A549 (cell line): Measurements from ENCODE around the gene IFIT1B.

Experiments
- CEBPB ChIP-seq, 2 experiments: fragments of >200 bp in 1 of 2; sonication (Bioruptor Twin) in 1 of 2; formaldehyde crosslinking in 1 of 2; IDR thresholded peaks; 2 replicates each; pipeline ENCODE4 v1.6.1; 2012 to 2016
- CTCF ChIP-seq: fragments of >200 bp; sonication (Bioruptor Twin); formaldehyde crosslinking; IDR thresholded peaks from 3 replicates; pipeline ENCODE4 v1.5.1; 2016
- HOXB5 ChIP-seq: fragments of 250-450 bp; sonication (Bioruptor Pico); IDR thresholded peaks from 2 replicates; pipeline ENCODE4 v1.5.0; 2020; ENCODE audit warnings: mild to moderate bottlenecking, moderate library complexity
- MAX ChIP-seq: IDR thresholded peaks from 2 replicates; pipeline ENCODE4 v1.6.1; 2012
- POLR2A ChIP-seq: IDR thresholded peaks from 2 replicates; pipeline ENCODE4 v1.6.1; 2012; ENCODE audit warnings: mild to moderate bottlenecking, low read length

GRCh38 chr10:89419548-89419947, 41.7 kb downstream of the IFIT1B start:
- TF ChIP-seq POLR2A (no peak), CTCF (no peak), MAX (no peak), CEBPB (IDR thresholded peaks at IDR 0.05) (no peak), HOXB5 (CRISPR knock-in tag) (no peak)
